ENCODE results near the gene EPB41L1.
"Not testable (repeated sequence)": the region's sequence is repeated elsewhere in the genome, so short reads cannot be mapped to it uniquely, and the experiment has no call there.

The EPB41L1 gene

DNA sequence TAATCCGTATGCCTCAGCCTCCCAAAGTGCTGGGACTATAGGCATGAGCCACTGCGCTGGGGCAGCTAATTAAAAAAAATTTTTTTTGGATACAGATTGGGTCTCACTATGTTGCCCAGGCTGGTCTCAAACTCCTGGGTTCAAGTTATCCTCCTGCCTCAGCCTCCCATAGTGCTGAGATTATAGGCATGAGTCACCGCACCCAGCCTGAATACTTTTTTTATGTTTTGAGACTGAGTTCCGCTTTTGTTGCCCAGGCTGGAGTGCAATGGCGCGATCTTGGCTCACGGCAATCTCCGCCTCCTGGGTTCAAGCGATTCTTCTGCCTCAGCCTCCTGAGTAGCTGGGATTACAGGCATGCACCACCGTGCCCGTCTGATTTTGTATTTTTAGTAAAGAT, 17.2 kb upstream of the EPB41L1 start:
- not testable (repeated sequence) for H3K4me3 Mint-ChIP-seq; H3K4me1 Mint-ChIP-seq (ENCODE audit: low read depth); H3K36me3 Mint-ChIP-seq (ENCODE audit: low read depth); H3K27ac Mint-ChIP-seq; H3K27me3 Mint-ChIP-seq; H3K9me3 Mint-ChIP-seq

DNA sequence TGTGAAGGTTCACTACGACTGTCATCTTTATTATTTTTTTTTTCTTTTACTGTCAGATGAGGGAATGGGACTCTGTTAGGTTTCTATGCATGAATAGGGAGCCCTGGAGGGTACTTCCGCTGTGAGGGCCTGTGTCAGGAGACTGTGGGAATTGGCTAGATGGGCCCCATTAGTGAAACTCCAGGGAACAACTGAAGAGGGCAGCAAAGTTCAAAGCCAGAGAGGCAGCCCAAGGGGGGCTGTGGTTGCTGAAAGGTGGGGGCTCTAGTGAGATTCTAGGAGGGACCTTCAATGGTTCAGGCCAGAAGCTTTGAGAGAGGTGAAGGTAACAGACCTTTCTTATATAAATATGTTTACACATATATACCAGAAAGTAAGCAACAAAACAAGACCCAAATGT, 13.2 kb upstream of the EPB41L1 start:
- peaks cover 7% of the 10 kb centered on the region for H3K27me3 Mint-ChIP-seq
- no peak overlapping the region for H3K27ac Mint-ChIP-seq
- no peak overlapping the region for H3K4me3 Mint-ChIP-seq
- no peaks in the 10 kb centered on the region for H3K9me3 Mint-ChIP-seq
- H3K4me1 Mint-ChIP-seq (ENCODE audit: low read depth), result peaks cover 5% of the 10 kb centered on the region
- no peaks in the 10 kb centered on the region for H3K36me3 Mint-ChIP-seq (ENCODE audit: low read depth)

GRCh38 chr20:36144336-36144735, 10.2 kb upstream of the EPB41L1 start:
- Mint-ChIP-seq H3K4me3 (no peak overlapping the region), H3K27ac (no peak overlapping the region), H3K27me3 (peaks cover 11% of the 10 kb centered on the region), H3K4me1 (ENCODE audit: low read depth) (peaks cover 5% of the 10 kb centered on the region), H3K36me3 (ENCODE audit: low read depth) (no peaks in the 10 kb centered on the region), H3K9me3 (no peaks in the 10 kb centered on the region)

- Mint-ChIP-seq H3K9me3 (no peaks in the 10 kb centered on the region), H3K27me3 (peaks cover 11% of the 10 kb centered on the region), H3K4me1 (ENCODE audit: low read depth) (peaks cover 5% of the 10 kb centered on the region), H3K4me3 (no peak overlapping the region), H3K27ac (no peak overlapping the region), H3K36me3 (ENCODE audit: low read depth) (no peaks in the 10 kb centered on the region)
These were observed 8.4 kb upstream of the EPB41L1 start for GRCh38 chr20:36145877-36146707.

GRCh38 chr20:36147690-36148089, 6.8 kb upstream of the EPB41L1 start:
- Mint-ChIP-seq H3K4me1 (ENCODE audit: low read depth) (peaks cover 5% of the 10 kb centered on the region), H3K9me3 (no peaks in the 10 kb centered on the region), H3K27me3 (peaks cover 11% of the 10 kb centered on the region), H3K36me3 (ENCODE audit: low read depth) (no peaks in the 10 kb centered on the region), H3K4me3 (no peak overlapping the region), H3K27ac (no peak overlapping the region)

DNA sequence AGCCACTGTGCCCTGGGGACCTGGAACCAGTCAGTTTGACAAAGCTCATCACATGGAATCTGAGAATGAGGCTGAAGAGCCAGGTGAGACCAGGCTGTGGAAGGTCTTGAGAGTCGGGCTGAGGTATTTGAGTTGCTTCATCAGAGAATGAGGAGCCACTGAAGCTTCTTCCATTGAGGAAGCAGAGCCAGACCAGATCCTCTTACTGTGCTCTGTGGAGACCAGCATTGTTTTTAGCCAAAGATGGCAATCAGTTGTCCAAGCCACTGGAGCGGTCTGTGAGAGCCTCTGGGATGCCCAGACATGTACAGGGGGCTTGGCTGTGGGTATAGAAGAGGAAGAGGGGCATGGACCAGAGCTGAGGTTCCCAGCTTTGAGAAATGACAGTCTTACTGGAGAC, 6.1 kb upstream of the EPB41L1 start:
- no peak overlapping the region for H3K27ac Mint-ChIP-seq
- no peak overlapping the region for H3K4me3 Mint-ChIP-seq
- H3K27me3 Mint-ChIP-seq, result peaks cover 14% of the 10 kb centered on the region
- H3K4me1 Mint-ChIP-seq (ENCODE audit: low read depth), result no peaks in the 10 kb centered on the region
- H3K9me3 Mint-ChIP-seq, result no peaks in the 10 kb centered on the region
- H3K36me3 Mint-ChIP-seq (ENCODE audit: low read depth), result no peaks in the 10 kb centered on the region

GRCh38 chr20:36149012-36149411, 5.5 kb upstream of the EPB41L1 start:
- no peaks in the 10 kb centered on the region for H3K36me3 Mint-ChIP-seq (ENCODE audit: low read depth)
- no peak overlapping the region for H3K27ac Mint-ChIP-seq
- H3K27me3 Mint-ChIP-seq, result peaks cover 14% of the 10 kb centered on the region
- H3K9me3 Mint-ChIP-seq, result no peaks in the 10 kb centered on the region
- H3K4me1 Mint-ChIP-seq (ENCODE audit: low read depth), result no peaks in the 10 kb centered on the region
- no peak overlapping the region for H3K4me3 Mint-ChIP-seq

DNA sequence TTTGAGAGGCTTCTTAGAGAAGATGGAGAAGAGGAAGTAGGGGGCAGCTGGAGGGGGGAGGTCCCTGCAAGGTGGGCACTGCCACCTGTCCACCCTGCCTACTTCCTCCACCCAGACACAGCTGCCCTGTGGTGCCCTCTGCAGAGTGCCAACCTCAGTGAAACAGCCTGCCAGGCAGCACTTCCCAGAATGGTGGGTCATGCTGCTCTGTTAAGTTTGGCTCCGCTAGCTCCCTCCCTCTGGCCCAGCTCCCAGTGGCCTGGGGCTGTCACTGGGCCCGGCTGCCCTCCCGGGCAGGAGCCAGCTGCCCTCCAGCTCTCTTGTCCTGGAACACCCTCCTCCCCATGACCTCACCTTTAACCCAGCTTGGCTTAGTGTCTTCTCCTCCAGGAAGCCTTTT, 5.1 kb upstream of the EPB41L1 start:
- H3K36me3 Mint-ChIP-seq (ENCODE audit: low read depth), result no peaks in the 10 kb centered on the region
- H3K4me3 Mint-ChIP-seq, result no peak overlapping the region
- H3K4me1 Mint-ChIP-seq (ENCODE audit: low read depth), result no peaks in the 10 kb centered on the region
- no peaks in the 10 kb centered on the region for H3K9me3 Mint-ChIP-seq
- H3K27ac Mint-ChIP-seq, result no peak overlapping the region
- peaks cover 14% of the 10 kb centered on the region for H3K27me3 Mint-ChIP-seq

DNA sequence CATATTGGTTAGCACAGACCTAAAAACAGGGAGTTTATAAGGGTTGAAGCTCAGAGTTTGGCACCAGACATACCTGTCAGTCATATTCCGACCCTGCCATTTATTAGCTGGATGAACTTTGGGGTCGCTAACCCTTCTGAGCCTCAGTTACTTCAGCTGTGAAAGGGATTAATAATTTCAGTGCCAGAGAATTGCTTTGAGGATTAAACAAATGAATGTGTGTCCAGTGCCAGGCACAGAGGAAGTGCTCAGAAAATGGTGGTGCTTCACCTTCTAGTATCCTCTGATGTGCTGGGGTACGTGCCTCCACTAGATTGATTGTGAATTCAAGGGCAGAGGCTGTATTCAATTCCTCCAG, 4.1 kb upstream of the EPB41L1 start:
- Mint-ChIP-seq H3K36me3 (ENCODE audit: low read depth) (no peaks in the 10 kb centered on the region), H3K27ac (no peak overlapping the region), H3K4me3 (no peak overlapping the region), H3K9me3 (no peaks in the 10 kb centered on the region), H3K4me1 (ENCODE audit: low read depth) (peaks cover 3% of the 10 kb centered on the region), H3K27me3 (peaks cover 17% of the 10 kb centered on the region)

DNA sequence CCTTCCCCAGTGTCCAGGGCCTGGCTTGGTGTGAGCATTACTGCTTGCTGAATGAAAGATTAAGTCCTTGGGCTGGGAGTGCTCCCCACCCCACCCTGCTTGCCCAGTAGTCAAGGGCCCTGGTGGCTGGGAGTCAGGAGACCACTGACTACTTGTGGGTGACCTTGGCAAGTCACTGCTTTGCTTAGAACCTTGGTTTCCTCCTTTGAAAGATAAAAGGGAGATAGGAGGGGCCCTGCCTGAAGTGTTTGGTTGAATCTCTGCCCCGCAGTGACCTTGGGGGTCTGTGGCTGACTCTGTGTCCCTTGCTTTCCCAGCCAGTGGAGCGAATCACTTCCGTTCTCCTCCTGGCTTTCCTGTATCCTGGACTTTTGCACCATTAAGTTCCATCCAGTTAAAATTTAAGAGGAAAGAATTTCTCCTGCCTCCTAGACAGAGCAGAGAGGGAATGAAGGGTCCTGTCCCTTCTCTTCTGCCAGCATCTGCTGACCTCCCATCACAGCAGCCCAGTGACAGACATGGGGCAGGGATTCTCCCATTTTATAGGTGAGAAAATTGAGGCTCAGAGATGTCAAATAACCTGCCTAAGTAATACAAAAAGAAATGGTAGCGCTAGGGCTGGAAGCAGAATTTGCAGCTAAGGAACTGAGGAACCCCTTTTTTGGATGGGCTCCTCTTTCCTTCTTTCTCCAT, 3.5 kb upstream of the EPB41L1 start:
- Mint-ChIP-seq H3K27me3 (peaks cover 12% of the 10 kb centered on the region), H3K27ac (no peak overlapping the region), H3K4me3 (no peak overlapping the region), H3K9me3 (no peaks in the 10 kb centered on the region), H3K4me1 (ENCODE audit: low read depth) (peaks cover 3% of the 10 kb centered on the region), H3K36me3 (ENCODE audit: low read depth) (no peaks in the 10 kb centered on the region)

GRCh38 chr20:36152261-36152660, 2.3 kb upstream of the EPB41L1 start:
- no peak overlapping the region for H3K27ac Mint-ChIP-seq
- H3K4me3 Mint-ChIP-seq, result no peak overlapping the region
- H3K9me3 Mint-ChIP-seq, result no peaks in the 10 kb centered on the region
- H3K4me1 Mint-ChIP-seq (ENCODE audit: low read depth), result peaks cover 3% of the 10 kb centered on the region
- H3K27me3 Mint-ChIP-seq, result peaks cover 16% of the 10 kb centered on the region
- H3K36me3 Mint-ChIP-seq (ENCODE audit: low read depth), result no peaks in the 10 kb centered on the region

- H3K4me3 Mint-ChIP-seq, result no peak overlapping the region
These were observed 1.3 kb upstream of the EPB41L1 start for GRCh38 chr20:36153204-36153603.

DNA sequence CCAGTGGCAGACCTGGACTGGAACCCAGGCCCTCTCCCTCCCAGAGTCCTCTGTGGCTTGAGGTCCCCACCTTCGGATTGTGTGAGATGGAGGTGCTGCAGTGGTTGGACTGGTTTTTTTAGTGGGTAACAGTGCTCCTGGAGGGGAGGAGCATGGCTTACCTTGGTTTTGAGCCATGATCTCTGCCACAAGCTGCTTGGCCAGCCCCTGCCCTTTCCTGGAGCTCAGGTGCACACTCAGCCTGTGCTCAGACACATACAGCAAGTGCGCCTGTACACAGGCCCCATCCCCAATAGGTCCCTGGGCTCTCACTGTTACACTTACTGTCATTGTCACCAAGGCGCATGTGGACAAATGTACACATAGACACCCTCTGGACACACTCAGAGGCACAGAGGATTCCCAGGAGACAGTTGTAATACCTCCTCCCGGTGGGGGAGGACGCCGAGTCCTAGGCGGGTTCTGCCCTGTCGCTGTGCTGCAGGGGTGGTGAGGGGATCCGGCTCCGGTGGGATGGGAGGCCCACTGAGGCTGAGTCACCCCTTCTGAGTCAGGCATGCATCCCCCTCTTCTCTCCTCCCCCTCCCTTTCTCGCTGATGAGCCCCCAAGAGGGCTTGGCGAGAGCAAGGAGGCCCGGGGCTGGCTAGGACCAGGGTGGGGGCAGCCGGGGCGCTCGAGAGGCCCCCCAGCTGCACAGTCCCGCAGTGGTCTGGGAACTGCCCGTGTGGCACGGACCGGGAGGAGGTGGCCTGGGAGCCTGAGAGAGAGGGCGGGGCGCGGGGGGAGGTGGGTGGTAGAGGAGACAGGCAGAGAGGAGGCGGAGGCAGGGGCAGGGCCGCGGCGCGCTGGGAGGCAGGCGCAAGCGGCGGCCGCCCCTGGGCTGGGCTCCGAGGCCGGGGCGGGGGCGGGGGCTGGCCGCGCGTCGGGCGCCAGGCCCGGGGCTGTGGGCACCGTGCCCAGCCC, 522 bp upstream of the EPB41L1 start:
- H3K36me3 Mint-ChIP-seq (ENCODE audit: low read depth), result no peaks in the 10 kb centered on the region
- H3K4me1 Mint-ChIP-seq (ENCODE audit: low read depth), result peaks cover 3% of the 10 kb centered on the region
- H3K27ac Mint-ChIP-seq, result no peak overlapping the region
- H3K4me3 Mint-ChIP-seq, result peak overlapping the region; percentile 20
- H3K27me3 Mint-ChIP-seq, result peaks cover 12% of the 10 kb centered on the region
- H3K9me3 Mint-ChIP-seq, result no peaks in the 10 kb centered on the region

More at GRCh38 chr20:36153204-36153603, 1.3 kb upstream of the EPB41L1 start:
- no peak overlapping the region for H3K27ac Mint-ChIP-seq
- H3K4me1 Mint-ChIP-seq (ENCODE audit: low read depth), result peaks cover 3% of the 10 kb centered on the region
- no peaks in the 10 kb centered on the region for H3K36me3 Mint-ChIP-seq (ENCODE audit: low read depth)
- no peaks in the 10 kb centered on the region for H3K9me3 Mint-ChIP-seq
- peaks cover 13% of the 10 kb centered on the region for H3K27me3 Mint-ChIP-seq

DNA sequence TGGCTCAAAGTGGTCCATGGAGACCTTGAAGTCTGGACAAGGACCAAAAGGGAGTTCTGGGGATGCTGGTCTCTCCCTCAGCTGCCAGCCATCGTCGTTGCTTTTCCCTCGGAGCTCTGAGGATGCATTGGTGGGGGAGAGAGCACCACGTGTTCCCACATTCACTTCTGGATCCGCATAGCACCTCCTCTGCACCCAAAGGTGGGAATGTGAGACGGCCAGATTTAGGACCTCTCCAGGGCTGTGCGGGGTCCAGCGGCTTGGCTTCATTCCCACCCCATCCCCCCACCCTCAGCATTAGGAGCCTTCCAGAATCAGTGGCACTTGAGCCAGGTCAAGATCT, 1.1 kb downstream of the EPB41L1 start:
- H3K9me3 Mint-ChIP-seq, result no peaks in the 10 kb centered on the region
- H3K36me3 Mint-ChIP-seq (ENCODE audit: low read depth), result no peaks in the 10 kb centered on the region
- no peak overlapping the region for H3K27ac Mint-ChIP-seq
- H3K4me3 Mint-ChIP-seq, result no peak overlapping the region
- peaks cover 3% of the 10 kb centered on the region for H3K4me1 Mint-ChIP-seq (ENCODE audit: low read depth)
- peaks cover 12% of the 10 kb centered on the region for H3K27me3 Mint-ChIP-seq

GRCh38 chr20:36155991-36156390, 1.5 kb downstream of the EPB41L1 start:
- H3K9me3 Mint-ChIP-seq, result no peaks in the 10 kb centered on the region
- no peak overlapping the region for H3K27ac Mint-ChIP-seq

More at GRCh38 chr20:36155991-36156390, 1.5 kb downstream of the EPB41L1 start:
- Mint-ChIP-seq H3K27me3 (peaks cover 12% of the 10 kb centered on the region), H3K4me3 (no peak overlapping the region), H3K36me3 (ENCODE audit: low read depth) (no peaks in the 10 kb centered on the region), H3K4me1 (ENCODE audit: low read depth) (peaks cover 3% of the 10 kb centered on the region)
